ENCODE data around the gene MAPKAPK5. TPM values are rescaled to one million over a fixed set of nuclear protein-coding genes. Genes with fewer than 3 reads are reported as not detected.
"Not testable (repeated sequence)": the region's sequence is repeated elsewhere in the genome, so short reads cannot be mapped to it uniquely, and the experiment has no call there.

The MAPKAPK5 gene
- total RNA-seq, 3 donors from 2014 or later: 38.2 to 59.7 (median 40.0) TPM

- Histone ChIP-seq H3K27me3 (no peaks in the 10 kb centered on the region), H3K4me1 (no peaks in the 10 kb centered on the region), H3K27ac (no peak overlapping the region), H3K36me3 (no peaks in the 10 kb centered on the region), H3K9me3 (no peaks in the 10 kb centered on the region), H3K4me3 (no peak overlapping the region)
- no peak for DNase-seq (ENCODE audit: low spot score in 2 of 2)
- TF ChIP-seq POLR2AphosphoS5 (IDR thresholded peaks at IDR 0.05) (no peak), CTCF (IDR thresholded peaks at IDR 0.05) (no peak), POLR2A (IDR thresholded peaks at IDR 0.05) (no peak)
- intact Hi-C loops (cut with DNase I; ENCODE audit: low total_unique reads): no loop called here
These were observed 16.5 kb upstream of the MAPKAPK5 start for GRCh38 chr12:111825509-111825908.

DNA sequence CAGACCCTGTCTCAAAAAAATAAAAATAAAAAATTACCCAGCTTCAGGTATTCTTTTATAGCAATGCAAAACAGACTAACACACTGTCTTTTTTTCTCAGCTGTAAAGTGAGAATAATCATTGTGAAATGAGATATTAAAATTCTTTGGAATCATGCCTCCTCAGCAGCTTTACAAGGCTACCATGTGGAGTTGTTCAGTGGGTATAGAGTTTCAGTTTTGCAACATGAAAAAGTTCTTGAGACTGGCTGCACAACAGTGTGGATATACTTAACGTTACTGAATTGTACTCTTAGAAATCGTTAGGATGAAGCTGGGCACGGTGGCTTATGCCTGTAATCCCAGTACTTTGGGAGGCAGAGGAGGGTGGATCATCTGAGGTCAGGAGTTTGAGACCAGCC is 15.7 kb upstream of the MAPKAPK5 start:
- H3K4me1 ChIP-seq: no peaks in the 10 kb centered on the region
- no peaks in the 10 kb centered on the region for H3K36me3 ChIP-seq
- H3K27ac ChIP-seq: no peak overlapping the region
- no peak for DNase-seq (ENCODE audit: low spot score in 2 of 2)
- no peak overlapping the region for H3K4me3 ChIP-seq
- intact Hi-C loops (cut with DNase I; ENCODE audit: low total_unique reads): no loop called here
- H3K27me3 ChIP-seq: no peaks in the 10 kb centered on the region
- no peaks in the 10 kb centered on the region for H3K9me3 ChIP-seq
- TF ChIP-seq CTCF (IDR thresholded peaks at IDR 0.05) (no peak), POLR2AphosphoS5 (IDR thresholded peaks at IDR 0.05) (no peak), POLR2A (IDR thresholded peaks at IDR 0.05) (no peak)

DNA sequence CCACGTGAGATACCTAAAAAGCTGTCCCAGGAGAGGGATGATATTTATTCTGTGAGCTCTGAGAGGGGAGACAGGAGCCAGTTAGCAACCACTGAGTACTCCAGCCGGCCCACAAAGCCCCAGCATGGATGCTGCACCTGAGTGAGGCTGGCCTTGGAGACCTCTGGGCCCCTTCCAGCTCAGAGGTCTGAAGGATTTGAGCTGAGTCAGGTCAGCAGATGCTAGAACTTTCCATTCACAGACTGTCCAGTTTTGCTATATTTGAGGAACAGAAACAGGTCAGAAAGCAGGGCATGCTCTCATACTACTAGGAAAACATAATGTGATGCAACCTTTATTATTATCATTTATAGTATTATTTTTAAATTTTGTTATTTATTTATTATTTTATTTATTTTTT is 15.0 kb upstream of the MAPKAPK5 start:
- TF ChIP-seq CTCF (IDR thresholded peaks at IDR 0.05) (no peak), POLR2A (IDR thresholded peaks at IDR 0.05) (no peak), POLR2AphosphoS5 (IDR thresholded peaks at IDR 0.05) (no peak)
- Histone ChIP-seq H3K36me3 (no peaks in the 10 kb centered on the region), H3K4me3 (no peak overlapping the region), H3K27ac (no peak overlapping the region), H3K9me3 (no peaks in the 10 kb centered on the region), H3K27me3 (no peaks in the 10 kb centered on the region), H3K4me1 (no peaks in the 10 kb centered on the region)
- intact Hi-C loops (cut with DNase I; ENCODE audit: low total_unique reads): no loop called here
- no peak for DNase-seq (ENCODE audit: low spot score in 2 of 2)

- no peak overlapping the region for H3K4me3 ChIP-seq
- DNase-seq (ENCODE audit: low spot score in 2 of 2): no peak
- TF ChIP-seq CTCF (IDR thresholded peaks at IDR 0.05): no peak
- TF ChIP-seq POLR2AphosphoS5 (IDR thresholded peaks at IDR 0.05): no peak
- TF ChIP-seq POLR2A (IDR thresholded peaks at IDR 0.05): no peak
- H3K27ac ChIP-seq: no peak overlapping the region
- H3K9me3 ChIP-seq: no peaks in the 10 kb centered on the region
- no peaks in the 10 kb centered on the region for H3K4me1 ChIP-seq
- intact Hi-C loops (cut with DNase I; ENCODE audit: low total_unique reads): no loop called here
- no peaks in the 10 kb centered on the region for H3K36me3 ChIP-seq
- H3K27me3 ChIP-seq: no peaks in the 10 kb centered on the region
These were observed 14.1 kb upstream of the MAPKAPK5 start for GRCh38 chr12:111827907-111828306.

DNA sequence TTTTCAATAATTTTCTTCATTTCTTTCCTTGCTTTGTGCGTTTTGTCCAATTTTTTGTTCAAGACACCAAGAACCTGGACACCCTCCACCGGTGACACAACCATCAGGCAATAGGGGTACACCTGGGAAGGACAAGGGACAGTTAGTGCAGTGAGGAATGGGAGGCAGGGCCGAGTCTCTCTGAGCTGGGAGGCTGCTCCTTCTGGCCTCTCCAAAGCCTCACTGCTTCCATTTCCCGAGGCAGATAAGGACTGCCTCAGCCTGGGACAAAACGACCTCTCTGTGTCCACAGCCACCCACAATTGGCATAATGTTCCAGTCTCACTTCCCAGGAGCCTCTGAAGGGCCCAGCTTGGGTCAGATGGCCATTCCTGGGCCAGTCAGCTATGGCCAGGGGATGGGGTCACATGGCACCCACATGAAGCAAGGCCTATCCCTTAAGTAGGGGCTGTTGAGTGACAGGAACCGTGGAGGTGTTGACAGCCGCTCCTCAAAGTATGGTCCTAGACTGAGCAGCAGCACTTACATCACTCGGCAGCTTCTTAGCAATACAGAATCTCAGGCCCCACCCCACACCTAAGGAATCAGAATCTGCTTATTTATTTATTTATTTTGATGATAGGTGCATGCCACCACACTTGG is 13.6 kb upstream of the MAPKAPK5 start:
- TF ChIP-seq CTCF (IDR thresholded peaks at IDR 0.05): no peak
- DNase-seq (ENCODE audit: low spot score in 2 of 2): no peak

DNA sequence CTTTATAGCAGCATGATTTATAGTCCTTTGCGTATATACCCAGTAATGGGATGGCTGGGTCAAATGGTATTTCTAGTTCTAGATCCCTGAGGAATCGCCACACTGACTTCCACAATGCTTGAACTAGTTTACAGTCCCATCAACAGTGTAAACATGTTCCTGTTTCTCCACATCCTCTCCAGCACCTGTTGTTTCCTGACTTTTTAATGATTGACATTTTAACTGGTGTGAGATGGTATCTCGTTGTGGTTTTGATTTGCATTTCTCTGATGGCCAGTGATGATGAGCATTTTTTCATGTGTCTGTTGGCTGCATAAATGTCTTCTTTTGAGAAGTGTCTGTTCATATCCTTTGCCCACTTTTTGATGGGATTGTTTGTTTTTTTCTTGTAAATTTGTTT is 12.4 kb upstream of the MAPKAPK5 start:
- H3K27me3 ChIP-seq; H3K4me1 ChIP-seq; DNase-seq (ENCODE audit: low spot score in 2 of 2); H3K9me3 ChIP-seq; intact Hi-C loops (cut with DNase I; ENCODE audit: low total_unique reads); H3K4me3 ChIP-seq; H3K36me3 ChIP-seq; H3K27ac ChIP-seq: not testable (repeated sequence)

More for the DNA sequence above, 13.6 kb upstream of the MAPKAPK5 start:
- Histone ChIP-seq H3K27me3 (no peaks in the 10 kb centered on the region), H3K4me3 (no peak overlapping the region), H3K36me3 (no peaks in the 10 kb centered on the region), H3K27ac (no peak overlapping the region), H3K9me3 (no peaks in the 10 kb centered on the region), H3K4me1 (no peaks in the 10 kb centered on the region)
- intact Hi-C loops (cut with DNase I; ENCODE audit: low total_unique reads): no loop called here

- H3K27me3 ChIP-seq; H3K9me3 ChIP-seq; H3K4me1 ChIP-seq; intact Hi-C loops (cut with DNase I; ENCODE audit: low total_unique reads); H3K27ac ChIP-seq; H3K4me3 ChIP-seq; H3K36me3 ChIP-seq; DNase-seq (ENCODE audit: low spot score in 2 of 2): not testable (repeated sequence)
These were observed 7.2 kb upstream of the MAPKAPK5 start for GRCh38 chr12:111834740-111835386.

DNA sequence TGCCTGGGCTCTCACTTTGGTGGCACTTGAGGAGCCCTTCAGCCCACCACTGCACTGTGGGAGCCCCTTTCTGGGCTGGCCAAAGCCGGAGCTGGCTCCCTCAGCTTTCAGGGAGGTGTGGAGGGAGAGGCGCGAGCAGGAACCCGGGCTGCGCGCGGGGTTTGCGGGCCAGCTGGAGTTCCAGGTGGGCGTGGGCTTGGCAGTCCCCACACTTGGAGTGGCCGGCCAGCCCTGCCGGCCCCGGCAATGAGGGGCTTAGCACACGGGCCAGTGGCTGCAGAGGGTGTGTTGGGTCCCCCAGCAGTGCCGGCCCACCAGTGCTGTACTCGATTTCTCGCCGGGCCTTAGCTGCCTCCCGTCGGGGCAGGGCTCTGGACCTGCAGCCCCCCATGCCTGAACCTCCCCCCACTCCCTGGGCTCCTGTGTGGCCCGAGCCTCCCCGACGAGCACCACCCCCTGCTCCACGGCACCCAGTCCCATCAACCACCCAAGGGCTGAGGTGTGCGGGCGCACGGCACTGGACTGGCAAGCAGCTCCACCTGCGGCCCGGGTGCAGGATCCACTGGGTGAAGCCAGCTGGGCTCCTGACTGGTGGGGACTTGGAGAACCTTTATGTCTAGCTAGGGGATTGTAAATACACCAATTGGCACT is 6.4 kb upstream of the MAPKAPK5 start:
- DNase-seq (ENCODE audit: low spot score in 2 of 2); H3K36me3 ChIP-seq; H3K27ac ChIP-seq; H3K9me3 ChIP-seq; H3K4me3 ChIP-seq; H3K27me3 ChIP-seq; H3K4me1 ChIP-seq; intact Hi-C loops (cut with DNase I; ENCODE audit: low total_unique reads): not testable (repeated sequence)
